ENCODE results near the gene USP3. TPM values are rescaled to one million over a fixed set of nuclear protein-coding genes. Genes with fewer than 3 reads are reported as not detected.

USP3 gene
- total and polyA plus RNA-seq, 5 donors from 2014 or later, result 49.5 to 223 (median 55.7) TPM

DNA sequence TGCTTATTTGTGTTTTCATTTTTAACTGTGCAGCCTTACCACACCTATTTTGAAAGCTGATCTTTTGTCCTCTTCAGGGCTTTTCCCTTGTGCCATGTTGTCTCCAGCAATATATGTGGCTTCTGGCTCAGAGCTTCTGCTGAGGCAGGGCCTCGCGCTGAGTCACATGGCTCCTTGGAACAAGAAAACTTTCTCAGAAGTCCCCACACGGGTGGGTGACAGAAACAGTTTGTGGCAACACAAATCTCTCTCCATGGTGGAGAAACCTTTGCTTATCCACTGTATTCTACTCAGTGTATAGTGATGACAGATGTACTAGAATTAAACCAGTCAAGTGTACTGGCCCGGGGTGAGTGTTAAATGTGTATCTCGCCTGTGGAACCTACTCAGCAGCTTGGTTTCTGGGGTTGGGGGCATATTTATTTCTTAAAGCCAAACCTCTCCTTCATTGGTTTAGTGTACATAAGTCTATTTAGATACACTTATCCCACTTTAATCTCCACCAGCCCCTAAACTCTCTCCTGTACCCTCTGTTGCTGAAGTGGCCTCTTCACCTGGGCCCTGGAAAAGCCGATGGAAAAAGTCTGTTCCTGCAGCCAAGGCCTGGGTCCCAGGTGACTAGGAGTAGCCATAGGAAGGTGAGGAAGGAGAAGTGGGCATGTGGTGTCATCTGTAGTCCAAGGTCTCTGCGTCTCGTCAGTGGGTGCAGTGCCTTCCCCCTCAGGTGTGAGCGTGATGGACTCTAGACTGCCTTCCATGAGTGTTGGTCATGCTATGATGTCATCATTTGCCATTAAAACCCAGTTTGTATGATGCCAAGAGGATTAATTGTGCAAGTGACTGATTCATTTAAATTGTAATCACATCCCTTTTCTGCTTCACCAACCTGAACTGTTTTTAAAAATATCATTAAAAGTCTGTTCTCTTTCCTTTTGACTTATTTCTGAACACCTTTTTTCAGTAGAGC is 89.6 kb downstream of the USP3 start:
- Histone ChIP-seq H3K9me3 (ENCODE audit: control insufficient read depth in 2 of 2, low read length in 2 of 2) (no peaks in the 10 kb centered on the region), H3K4me3 (ENCODE audit: low read depth, low read length) (no peak overlapping the region), H3K27me3 (ENCODE audit: control insufficient read depth, insufficient read depth, low read length) (no peaks in the 10 kb centered on the region), H3K36me3 (ENCODE audit: control insufficient read depth, insufficient read depth, low read length) (peaks cover 43% of the 10 kb centered on the region), H3K27ac (ENCODE audit: insufficient read depth, low read length, poor library complexity, severe bottlenecking) (peak overlapping the region; percentile 17), H3K4me1 (ENCODE audit: control insufficient read depth, insufficient read depth, low read length, poor library complexity, severe bottlenecking) (no peaks in the 10 kb centered on the region)
- H3K9me3 Mint-ChIP-seq, result no peaks in the 10 kb centered on the region
- H3K27ac Mint-ChIP-seq, result peak overlapping the region; percentile 35 to 81 (median 53)
- H3K4me1 Mint-ChIP-seq, result peaks cover 4 to 50% (median 31%) of the 10 kb centered on the region in 4 donors
- H3K27me3 Mint-ChIP-seq, result no peaks in the 10 kb centered on the region
- peaks cover 49% of the 10 kb centered on the region for H3K36me3 Mint-ChIP-seq
- DNase-seq (peak in 1 of 3 donors; percentile 19), ATAC-seq (ENCODE audit: low read depth in 2 of 2) (no peak)
- H3K4me3 Mint-ChIP-seq, result no peak overlapping the region

DNA sequence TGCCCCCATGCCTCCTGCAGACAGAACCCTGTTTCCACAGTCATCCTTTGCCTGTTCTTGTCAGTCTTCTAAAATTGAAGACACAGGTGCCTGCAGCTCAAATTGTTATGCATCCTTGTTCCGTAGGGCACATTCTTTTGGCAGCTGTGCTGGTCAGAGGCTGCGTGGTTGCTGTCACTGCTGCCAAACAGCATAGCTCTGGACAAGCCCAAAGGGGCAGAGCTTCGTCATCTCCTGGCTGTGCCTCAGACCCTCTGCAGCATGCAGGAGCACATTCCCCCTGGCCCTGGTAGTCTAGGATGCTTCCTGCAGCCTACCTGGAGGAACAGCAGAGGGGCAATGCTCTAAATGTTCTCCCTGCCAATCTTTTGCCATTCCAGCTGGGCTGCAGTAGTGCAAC is 90.7 kb downstream of the USP3 start:
- no peaks in the 10 kb centered on the region for H3K27me3 ChIP-seq (ENCODE audit: control insufficient read depth, insufficient read depth, low read length)
- Mint-ChIP-seq H3K27me3 (no peaks in the 10 kb centered on the region), H3K4me1 (peaks cover 4 to 61% (median 32%) of the 10 kb centered on the region in 4 donors), H3K9me3 (no peaks in the 10 kb centered on the region), H3K27ac (peak overlapping the region in 2 of 3 donors; percentile 62 to 81), H3K36me3 (peaks cover 39% of the 10 kb centered on the region), H3K4me3 (no peak overlapping the region)
- ATAC-seq (ENCODE audit: low read depth in 2 of 2), result no peak
- peaks cover 10% of the 10 kb centered on the region for H3K4me1 ChIP-seq (ENCODE audit: control insufficient read depth, insufficient read depth, low read length, poor library complexity, severe bottlenecking)
- no peaks in the 10 kb centered on the region for H3K9me3 ChIP-seq (ENCODE audit: control insufficient read depth in 2 of 2, low read length in 2 of 2)
- H3K36me3 ChIP-seq (ENCODE audit: control insufficient read depth, insufficient read depth, low read length), result peaks cover 33% of the 10 kb centered on the region
- no peak overlapping the region for H3K4me3 ChIP-seq (ENCODE audit: low read depth, low read length)
- no peak overlapping the region for H3K27ac ChIP-seq (ENCODE audit: insufficient read depth, low read length, poor library complexity, severe bottlenecking)
- no peak for DNase-seq

DNA sequence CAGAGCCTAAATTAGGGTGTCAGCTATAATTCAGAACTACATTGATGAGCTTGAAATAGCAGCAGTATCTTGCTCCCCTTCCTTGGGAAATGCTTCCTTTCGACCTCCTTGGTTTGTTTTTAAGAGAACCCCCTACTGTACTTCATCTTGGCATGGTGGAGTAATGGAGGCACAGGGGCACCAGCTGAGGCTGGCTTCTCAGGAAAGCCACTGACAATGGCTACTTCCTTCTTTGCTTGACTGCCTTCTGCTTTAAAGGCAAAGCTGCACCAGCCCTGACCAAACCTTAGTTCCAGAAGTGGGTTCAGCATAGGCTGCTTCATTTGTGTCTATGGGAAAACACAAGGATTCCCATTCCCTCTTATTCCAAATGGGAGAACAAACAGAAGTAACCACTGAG is 91.3 kb downstream of the USP3 start:
- Mint-ChIP-seq H3K4me1 (peaks cover 4 to 64% (median 31%) of the 10 kb centered on the region in 4 donors), H3K27me3 (no peaks in the 10 kb centered on the region), H3K36me3 (peaks cover 32% of the 10 kb centered on the region), H3K9me3 (no peaks in the 10 kb centered on the region), H3K27ac (peak overlapping the region in 2 of 3 donors; percentile 62 to 81), H3K4me3 (peak overlapping the region in 1 of 4 donors; percentile 34)
- H3K27ac ChIP-seq (ENCODE audit: insufficient read depth, low read length, poor library complexity, severe bottlenecking), result no peak overlapping the region
- H3K27me3 ChIP-seq (ENCODE audit: control insufficient read depth, insufficient read depth, low read length), result no peaks in the 10 kb centered on the region
- DNase-seq (no peak), ATAC-seq (ENCODE audit: low read depth in 2 of 2) (no peak)
- no peak overlapping the region for H3K4me3 ChIP-seq (ENCODE audit: low read depth, low read length)
- H3K36me3 ChIP-seq (ENCODE audit: control insufficient read depth, insufficient read depth, low read length), result peaks cover 26% of the 10 kb centered on the region
- no peaks in the 10 kb centered on the region for H3K9me3 ChIP-seq (ENCODE audit: control insufficient read depth in 2 of 2, low read length in 2 of 2)
- peaks cover 15% of the 10 kb centered on the region for H3K4me1 ChIP-seq (ENCODE audit: control insufficient read depth, insufficient read depth, low read length, poor library complexity, severe bottlenecking)

DNA sequence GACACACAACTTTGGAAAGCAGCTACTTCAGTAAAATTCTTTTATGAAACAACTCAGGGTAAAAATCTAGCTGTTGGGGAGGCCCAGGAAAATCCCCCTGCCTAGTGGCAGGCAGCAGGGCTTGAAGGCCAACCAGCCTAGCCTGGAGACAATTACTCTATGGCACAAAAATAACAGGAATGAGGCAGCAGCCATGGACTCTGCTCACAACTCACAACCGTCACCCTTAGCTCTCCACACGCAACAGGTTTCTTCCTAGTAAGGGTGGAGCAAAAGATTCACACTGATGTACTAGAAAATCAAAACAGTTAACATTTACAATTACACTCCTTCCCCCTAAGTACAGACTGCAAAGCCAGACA is 92.3 kb downstream of the USP3 start:
- Histone ChIP-seq H3K4me3 (ENCODE audit: low read depth, low read length) (no peak overlapping the region), H3K9me3 (ENCODE audit: control insufficient read depth in 2 of 2, low read length in 2 of 2) (no peaks in the 10 kb centered on the region), H3K27ac (ENCODE audit: insufficient read depth, low read length, poor library complexity, severe bottlenecking) (no peak overlapping the region), H3K4me1 (ENCODE audit: control insufficient read depth, insufficient read depth, low read length, poor library complexity, severe bottlenecking) (peaks cover 23% of the 10 kb centered on the region), H3K27me3 (ENCODE audit: control insufficient read depth, insufficient read depth, low read length) (no peaks in the 10 kb centered on the region), H3K36me3 (ENCODE audit: control insufficient read depth, insufficient read depth, low read length) (peaks cover 17% of the 10 kb centered on the region)
- ATAC-seq (ENCODE audit: low read depth in 2 of 2) (no peak), DNase-seq (no peak)
- H3K4me3 Mint-ChIP-seq, result peak overlapping the region in 3 of 4 donors; percentile 30 to 70 (median 34)
- H3K27ac Mint-ChIP-seq, result peak overlapping the region in 2 of 3 donors; percentile 62 to 79
- peaks cover 6 to 63% (median 30%) of the 10 kb centered on the region in 4 donors for H3K4me1 Mint-ChIP-seq
- H3K36me3 Mint-ChIP-seq, result peaks cover 24% of the 10 kb centered on the region
- no peaks in the 10 kb centered on the region for H3K27me3 Mint-ChIP-seq
- no peaks in the 10 kb centered on the region for H3K9me3 Mint-ChIP-seq

DNA sequence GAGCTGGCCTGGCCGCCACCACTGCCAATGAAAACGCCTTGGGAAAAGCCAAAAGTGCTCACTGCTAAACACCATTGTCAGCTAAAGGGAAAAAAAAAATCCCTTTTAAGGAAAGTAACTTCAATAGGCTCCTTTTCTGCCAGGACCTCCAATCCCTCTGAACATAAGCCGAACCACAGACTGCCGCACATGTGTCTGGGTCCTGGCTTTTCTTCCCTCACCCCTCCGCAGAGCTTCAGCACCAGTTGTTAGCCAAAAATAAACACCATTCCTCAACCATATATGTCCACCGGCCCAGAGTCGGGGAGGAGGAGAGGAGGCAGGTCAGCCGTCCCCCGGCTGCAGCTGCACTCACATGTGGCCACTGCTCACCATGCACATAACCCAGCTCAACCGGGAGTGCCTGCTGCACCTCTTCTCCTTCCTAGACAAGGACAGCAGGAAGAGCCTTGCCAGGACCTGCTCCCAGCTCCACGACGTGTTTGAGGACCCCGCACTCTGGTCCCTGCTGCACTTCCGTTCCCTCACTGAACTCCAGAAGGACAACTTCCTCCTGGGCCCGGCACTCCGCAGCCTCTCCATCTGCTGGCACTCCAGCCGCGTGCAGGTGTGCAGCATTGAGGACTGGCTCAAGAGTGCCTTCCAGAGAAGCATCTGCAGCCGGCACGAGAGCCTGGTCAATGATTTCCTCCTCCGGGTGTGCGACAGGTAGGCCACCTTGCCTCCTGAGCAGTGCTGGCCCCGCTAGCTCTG is 92.8 kb downstream of the USP3 start, which contains the start of gene FBXL22:
Gene FBXL22 (plus strand): TSS at position 350 of the 753 bp plus-strand sequence. CDS start 6 bp downstream, at position 356.
- no peak for DNase-seq
- ATAC-seq (ENCODE audit: low read depth in 2 of 2), result no peak
- Histone ChIP-seq H3K27me3 (ENCODE audit: control insufficient read depth, insufficient read depth, low read length) (no peaks in the 10 kb centered on the region), H3K27ac (ENCODE audit: insufficient read depth, low read length, poor library complexity, severe bottlenecking) (no peak within 1 kb of the TSS), H3K4me3 (ENCODE audit: low read depth, low read length) (no peak within 1 kb of the TSS), H3K36me3 (ENCODE audit: control insufficient read depth, insufficient read depth, low read length) (peaks cover 14% of the 10 kb centered on the region), H3K9me3 (ENCODE audit: control insufficient read depth in 2 of 2, low read length in 2 of 2) (no peaks in the 10 kb centered on the region), H3K4me1 (ENCODE audit: control insufficient read depth, insufficient read depth, low read length, poor library complexity, severe bottlenecking) (peaks cover 28% of the 10 kb centered on the region)
- H3K4me1 Mint-ChIP-seq, result peaks cover 10 to 67% (median 32%) of the 10 kb centered on the region in 4 donors
- H3K36me3 Mint-ChIP-seq, result peaks cover 22% of the 10 kb centered on the region
- H3K9me3 Mint-ChIP-seq, result no peaks in the 10 kb centered on the region
- no peaks in the 10 kb centered on the region for H3K27me3 Mint-ChIP-seq
- H3K27ac Mint-ChIP-seq, result peak within 1 kb of the TSS; percentile 62 to 88 (median 78)
- H3K4me3 Mint-ChIP-seq, result peak within 1 kb of the TSS; percentile 30 to 90 (median 73)

DNA sequence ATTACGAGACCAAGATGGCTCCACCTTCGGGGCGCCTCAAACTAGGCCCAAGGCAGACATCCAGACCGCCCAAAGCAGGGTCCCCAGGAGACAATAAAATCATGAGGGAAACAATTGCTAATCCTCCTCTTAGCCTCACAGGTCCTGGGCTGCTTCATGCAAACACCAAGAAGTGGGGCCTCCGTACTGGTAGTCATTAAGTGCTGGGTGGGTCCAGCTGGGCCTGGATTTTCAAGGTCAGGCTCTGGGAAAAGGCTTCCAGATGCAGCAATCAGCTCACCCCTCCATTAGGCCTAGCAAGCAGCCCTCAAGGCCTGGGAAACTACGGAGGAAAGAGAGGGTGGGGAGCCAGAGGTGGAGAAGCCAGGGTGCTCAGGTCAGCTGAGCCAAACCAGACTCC is 93.4 kb downstream of the USP3 start:
- Histone ChIP-seq H3K27ac (ENCODE audit: insufficient read depth, low read length, poor library complexity, severe bottlenecking) (no peak overlapping the region), H3K36me3 (ENCODE audit: control insufficient read depth, insufficient read depth, low read length) (peaks cover 12% of the 10 kb centered on the region), H3K4me1 (ENCODE audit: control insufficient read depth, insufficient read depth, low read length, poor library complexity, severe bottlenecking) (peaks cover 29% of the 10 kb centered on the region), H3K27me3 (ENCODE audit: control insufficient read depth, insufficient read depth, low read length) (no peaks in the 10 kb centered on the region), H3K9me3 (ENCODE audit: control insufficient read depth in 2 of 2, low read length in 2 of 2) (no peaks in the 10 kb centered on the region), H3K4me3 (ENCODE audit: low read depth, low read length) (no peak overlapping the region)
- no peak for DNase-seq
- peak overlapping the region in 2 of 3 donors; percentile 28 to 79 for H3K27ac Mint-ChIP-seq
- ATAC-seq (ENCODE audit: low read depth in 2 of 2), result no peak
- peaks cover 20% of the 10 kb centered on the region for H3K36me3 Mint-ChIP-seq
- H3K9me3 Mint-ChIP-seq, result no peaks in the 10 kb centered on the region
- H3K4me3 Mint-ChIP-seq, result peak overlapping the region in 2 of 4 donors; percentile 89 to 90
- peaks cover 10 to 69% (median 34%) of the 10 kb centered on the region in 4 donors for H3K4me1 Mint-ChIP-seq
- H3K27me3 Mint-ChIP-seq, result no peaks in the 10 kb centered on the region

DNA sequence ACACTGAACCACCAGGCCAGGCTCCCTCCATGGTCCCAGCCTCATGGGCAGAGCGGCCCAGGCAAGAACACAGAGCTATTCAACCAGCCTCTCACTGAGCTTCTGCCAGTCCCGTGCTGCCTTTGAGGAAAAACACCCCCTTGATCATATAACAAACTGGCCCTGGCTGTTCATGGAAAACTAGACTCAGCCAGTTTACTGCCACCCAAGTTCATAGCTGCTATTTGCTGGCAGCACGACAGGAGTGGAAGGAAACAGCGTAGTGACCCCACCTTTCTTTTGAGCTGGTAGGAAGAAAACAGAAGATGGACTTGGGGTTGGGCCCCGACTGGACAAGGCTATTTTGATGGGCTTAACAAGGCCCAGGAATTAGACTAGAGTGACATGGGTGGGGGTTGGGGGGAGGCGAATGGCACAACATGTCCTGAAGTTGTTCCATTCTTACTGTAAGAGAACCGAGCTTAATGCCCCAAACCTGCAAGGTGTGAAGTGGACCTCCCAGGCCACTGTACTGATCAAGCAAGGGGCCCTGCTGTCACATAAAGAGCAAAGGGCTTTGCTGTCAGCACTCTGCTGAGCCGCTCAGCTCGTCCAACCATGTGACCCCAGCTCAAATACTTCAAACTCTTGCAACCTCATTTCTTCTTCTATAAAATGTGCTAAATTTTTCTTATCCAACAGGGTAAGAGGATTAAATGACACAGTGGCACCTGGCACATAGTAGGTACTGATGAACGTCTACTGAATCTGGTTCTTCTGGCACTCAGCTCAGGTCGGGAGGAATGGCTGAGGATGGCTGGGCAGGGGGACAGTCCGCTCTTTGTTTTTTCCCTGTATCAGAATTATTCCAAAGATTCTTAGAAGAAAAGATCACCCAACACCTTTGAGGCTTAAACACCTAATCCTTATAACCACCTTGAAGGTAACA is 94.3 kb downstream of the USP3 start:
- H3K27ac Mint-ChIP-seq, result peak overlapping the region; percentile 64 to 88 (median 85)
- H3K4me1 Mint-ChIP-seq, result peaks cover 14 to 71% (median 39%) of the 10 kb centered on the region in 4 donors
- H3K9me3 Mint-ChIP-seq, result no peaks in the 10 kb centered on the region
- no peak overlapping the region for H3K27ac ChIP-seq (ENCODE audit: insufficient read depth, low read length, poor library complexity, severe bottlenecking)
- H3K4me3 Mint-ChIP-seq, result peak overlapping the region; percentile 88 to 92 (median 90)
- peaks cover 3% of the 10 kb centered on the region for H3K36me3 ChIP-seq (ENCODE audit: control insufficient read depth, insufficient read depth, low read length)
- no peaks in the 10 kb centered on the region for H3K27me3 Mint-ChIP-seq
- H3K27me3 ChIP-seq (ENCODE audit: control insufficient read depth, insufficient read depth, low read length), result no peaks in the 10 kb centered on the region
- DNase-seq (no peak), ATAC-seq (ENCODE audit: low read depth in 2 of 2) (no peak)
- H3K36me3 Mint-ChIP-seq, result peaks cover 12% of the 10 kb centered on the region
- peaks cover 29% of the 10 kb centered on the region for H3K4me1 ChIP-seq (ENCODE audit: control insufficient read depth, insufficient read depth, low read length, poor library complexity, severe bottlenecking)
- H3K4me3 ChIP-seq (ENCODE audit: low read depth, low read length), result peak overlapping the region; percentile 66
- no peaks in the 10 kb centered on the region for H3K9me3 ChIP-seq (ENCODE audit: control insufficient read depth in 2 of 2, low read length in 2 of 2)
